Posterior vena cava (tissue), 2 donors: ENCODE data around the gene PLEK. TPM values are rescaled to one million over a fixed set of nuclear protein-coding genes. Genes with fewer than 3 reads are reported as not detected.
"Not testable (repeated sequence)": the region's sequence is repeated elsewhere in the genome, so short reads cannot be mapped to it uniquely, and the experiment has no call there.

Source experiments
- DNase-seq: peaks from one replicate; pipeline ENCODE4 v3.0.0-alpha.2; 2020; ENCODE audit warnings: low spot score
- intact Hi-C, 2 donors: fragments of 100-400 bp; cut with DNase I; formaldehyde crosslinking; loops; one replicate each; pipeline versions ENCODE4 v1.14.1 to v1.14.2; 2022 to 2023
- total RNA-seq, 2 donors: library from RNA; stranded (reverse); fragmentation: NEBNext Ultra II Directional; extraction: Animal tissue kit (Norgen Biotek cat#: 25700); gene quantifications; one replicate each; pipeline ENCODE4 v1.2.1, GENCODE V29; 2021
- donor health status: DM: yes; HTN: yes; CAD: no.
- donor health status: DM: yes; HTN: yes; CAD: no.

Gene PLEK
- total RNA-seq, 2 donors from 2014 or later, result 10.8 to 22.7 TPM

DNA sequence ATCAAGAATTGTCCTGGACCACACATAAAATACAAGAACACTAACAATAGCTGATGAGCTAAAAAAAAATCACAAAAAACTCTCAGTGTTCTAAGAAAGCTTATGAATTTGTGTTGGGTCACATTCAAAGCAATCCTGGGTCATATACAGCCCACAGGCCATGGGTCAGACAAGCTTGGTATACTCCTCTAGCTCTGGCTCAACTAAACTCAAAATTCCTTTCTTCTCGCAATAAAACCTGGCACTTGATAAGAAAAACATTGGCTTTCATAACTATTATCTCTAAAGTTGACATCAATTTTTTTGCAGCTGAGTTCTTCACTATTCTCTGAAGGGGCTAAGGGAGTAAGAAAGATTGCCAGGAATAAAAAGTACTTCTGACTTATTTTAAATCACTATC lies 63.7 kb downstream of the PLEK start:
- DNase-seq, result no peak
- intact Hi-C loops, result no loop called here

DNA sequence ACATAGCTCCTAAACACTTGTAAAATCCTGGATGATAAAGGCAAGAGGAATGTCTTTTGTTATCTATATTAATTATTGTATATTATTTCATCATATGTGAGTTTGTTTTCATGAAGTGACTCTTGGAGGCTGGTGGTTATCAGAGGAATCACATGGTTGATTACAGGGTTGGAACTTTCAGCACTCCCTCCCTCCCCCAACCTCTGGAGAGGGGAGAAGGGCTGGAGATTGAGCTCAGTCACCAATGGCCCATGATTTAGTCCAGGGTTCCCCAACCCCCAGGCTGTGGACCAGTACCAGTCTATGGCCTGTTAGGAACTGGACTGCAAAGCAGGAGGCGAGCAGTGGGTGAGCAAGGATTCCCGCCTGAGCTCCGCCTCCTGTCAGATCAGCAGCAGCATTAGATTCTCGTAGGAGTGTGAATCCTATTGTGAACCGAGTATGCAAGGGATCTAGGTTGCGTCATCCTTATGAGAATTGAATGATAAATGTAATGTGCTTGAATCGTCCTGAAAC lies 64.3 kb downstream of the PLEK start:
- intact Hi-C loops, result no loop called here
- DNase-seq, result no peak

DNA sequence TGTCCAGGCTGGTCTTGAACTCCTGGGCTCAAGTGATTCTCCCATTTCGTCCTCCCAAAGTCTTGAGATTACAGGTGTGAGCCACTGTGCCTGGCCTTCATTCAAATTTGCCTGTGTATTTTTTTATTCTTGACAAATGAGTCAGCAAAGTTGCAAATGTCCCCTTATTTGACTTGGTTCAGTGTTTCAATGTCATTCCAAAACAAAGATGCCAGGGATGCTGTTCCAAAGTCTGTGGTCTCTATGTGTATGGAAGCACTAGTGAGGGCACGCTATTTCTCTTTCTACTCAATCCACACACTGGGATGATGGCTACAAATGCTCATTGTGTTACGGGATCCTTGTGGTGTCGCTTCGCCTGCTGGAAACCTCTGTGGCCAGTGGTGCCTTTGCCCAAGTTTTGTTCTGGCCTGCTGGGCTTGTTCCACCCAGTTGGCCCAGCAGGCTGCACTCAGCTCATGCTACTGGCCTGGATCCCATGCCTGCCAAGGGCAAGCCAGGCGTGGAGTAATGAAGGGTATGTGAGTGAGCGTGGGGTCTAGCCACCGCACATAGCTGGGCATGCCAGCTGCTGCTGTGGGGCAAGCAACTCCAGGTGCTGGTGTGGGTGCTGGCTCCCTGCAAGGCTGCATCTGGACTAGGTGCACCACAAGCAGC lies 66.4 kb downstream of the PLEK start:
- intact Hi-C loops, result no loop called here
- no peak for DNase-seq

DNA sequence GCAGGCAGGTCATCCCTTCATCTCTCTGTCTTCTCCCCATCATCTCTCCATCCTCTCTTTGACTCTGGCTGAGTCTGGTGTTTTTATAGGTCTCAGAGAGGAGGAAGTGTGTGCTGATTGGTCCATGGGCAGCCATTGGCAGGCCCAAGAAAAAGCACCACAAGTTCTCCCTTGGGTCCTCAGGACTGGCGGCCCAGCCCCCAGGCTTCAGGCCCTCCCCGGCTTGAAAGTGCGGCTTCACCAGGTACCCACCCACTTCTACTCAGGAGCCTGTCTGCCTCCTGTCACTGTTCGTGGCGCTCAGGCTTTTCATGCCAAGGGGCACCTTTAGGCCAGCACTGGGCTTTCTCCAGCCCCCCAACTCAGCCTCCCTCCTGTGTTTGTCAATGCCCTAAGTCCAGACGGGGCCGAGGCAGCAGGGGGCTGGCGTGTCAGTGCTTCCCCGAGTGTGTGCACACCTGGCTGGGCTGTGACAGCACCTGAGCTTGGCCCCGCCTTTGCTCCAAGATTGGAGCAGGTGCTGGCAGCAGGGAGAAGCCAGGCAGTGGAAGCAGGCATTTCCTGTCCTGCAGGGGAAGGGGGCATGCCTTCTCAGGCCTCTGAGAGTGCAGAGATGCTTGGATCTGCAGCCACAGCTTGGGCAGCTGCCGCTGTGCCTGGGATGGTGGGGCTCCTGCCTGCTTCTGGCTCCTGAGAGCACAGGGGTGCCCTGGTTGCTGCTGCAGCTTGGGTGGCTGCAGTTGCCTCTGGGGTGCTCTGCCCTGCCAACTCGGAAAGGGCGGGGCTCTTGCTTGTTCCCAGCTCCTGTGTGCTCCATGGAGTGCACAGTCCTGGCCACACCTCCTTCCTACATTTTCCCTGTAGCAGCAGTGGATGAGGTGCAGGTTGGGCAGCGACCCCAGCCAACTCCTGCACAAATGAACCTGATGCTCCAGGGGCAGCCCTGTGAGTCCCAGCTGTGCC lies 67.9 kb downstream of the PLEK start:
- intact Hi-C loops, result no loop called here
- DNase-seq, result no peak

DNA sequence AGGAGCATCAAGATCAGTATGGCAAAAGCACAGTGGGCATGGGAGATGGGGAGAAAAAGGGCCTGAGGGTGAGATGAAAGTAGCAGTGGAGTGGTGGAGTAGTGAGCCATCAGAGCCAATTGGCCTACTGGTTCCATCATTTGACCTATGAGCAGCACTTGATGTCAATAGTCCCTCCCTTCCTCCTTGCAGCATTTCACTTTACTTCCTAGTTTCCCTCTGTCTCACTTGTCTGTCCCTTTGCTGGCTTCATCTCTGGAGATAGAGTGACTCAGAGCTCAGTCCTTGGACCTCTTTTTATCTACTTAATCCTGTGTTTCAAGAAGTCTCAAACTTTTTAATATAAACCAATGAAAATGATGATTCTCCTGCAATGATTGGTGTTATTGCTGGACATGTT lies 69.9 kb downstream of the PLEK start:
- intact Hi-C loops, result loop anchor here in 1 of 2 donors (5.0 kb wide), 1 partner anchor 73 kb away; no protein-coding TSS in a partner anchor
- no peak for DNase-seq

DNA sequence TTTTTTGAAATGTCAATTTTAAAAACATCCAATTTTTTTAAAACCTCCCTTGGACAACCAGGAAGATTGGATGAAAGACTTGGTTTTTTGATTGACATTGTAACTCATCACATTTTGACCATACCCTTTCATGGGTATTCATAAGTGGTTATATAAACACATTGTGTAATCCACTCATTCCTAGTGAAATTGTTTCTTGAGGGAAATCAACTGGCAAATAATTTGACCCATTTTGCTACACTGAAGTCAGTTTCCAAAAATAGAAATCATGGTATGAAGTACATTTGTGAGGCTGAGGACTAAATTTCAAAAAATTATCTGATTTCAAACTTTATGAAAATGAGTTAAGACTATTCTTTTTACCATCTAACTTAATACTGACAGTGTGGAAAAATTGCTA lies 70.5 kb downstream of the PLEK start:
- DNase-seq, result no peak
- intact Hi-C loops, result loop anchor here in 1 of 2 donors (5.0 kb wide), 1 partner anchor 73 kb away; no protein-coding TSS in a partner anchor

DNA sequence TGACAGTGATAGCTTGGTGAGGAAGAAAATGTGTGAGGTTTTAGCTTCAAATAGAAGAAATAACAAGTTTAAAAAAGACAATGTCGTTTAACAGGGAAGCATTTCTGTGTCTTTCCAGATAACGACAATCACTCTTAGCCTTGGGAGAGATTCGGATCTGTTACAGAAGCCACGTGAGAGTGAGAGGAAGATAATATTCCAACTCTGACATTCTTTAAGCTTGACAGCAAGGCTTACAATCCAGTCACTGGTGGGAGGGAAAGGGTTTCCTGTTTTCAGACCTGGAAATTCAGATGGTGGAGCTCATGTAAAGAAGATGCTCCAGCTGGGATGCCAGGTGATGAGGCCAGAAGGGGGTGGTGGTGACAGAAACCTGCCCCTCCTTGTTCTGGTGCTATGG lies 71.2 kb downstream of the PLEK start:
- intact Hi-C loops, result loop anchor here in 1 of 2 donors (5.0 kb wide), 1 partner anchor 74 kb away; no protein-coding TSS in a partner anchor
- DNase-seq, result no peak

DNA sequence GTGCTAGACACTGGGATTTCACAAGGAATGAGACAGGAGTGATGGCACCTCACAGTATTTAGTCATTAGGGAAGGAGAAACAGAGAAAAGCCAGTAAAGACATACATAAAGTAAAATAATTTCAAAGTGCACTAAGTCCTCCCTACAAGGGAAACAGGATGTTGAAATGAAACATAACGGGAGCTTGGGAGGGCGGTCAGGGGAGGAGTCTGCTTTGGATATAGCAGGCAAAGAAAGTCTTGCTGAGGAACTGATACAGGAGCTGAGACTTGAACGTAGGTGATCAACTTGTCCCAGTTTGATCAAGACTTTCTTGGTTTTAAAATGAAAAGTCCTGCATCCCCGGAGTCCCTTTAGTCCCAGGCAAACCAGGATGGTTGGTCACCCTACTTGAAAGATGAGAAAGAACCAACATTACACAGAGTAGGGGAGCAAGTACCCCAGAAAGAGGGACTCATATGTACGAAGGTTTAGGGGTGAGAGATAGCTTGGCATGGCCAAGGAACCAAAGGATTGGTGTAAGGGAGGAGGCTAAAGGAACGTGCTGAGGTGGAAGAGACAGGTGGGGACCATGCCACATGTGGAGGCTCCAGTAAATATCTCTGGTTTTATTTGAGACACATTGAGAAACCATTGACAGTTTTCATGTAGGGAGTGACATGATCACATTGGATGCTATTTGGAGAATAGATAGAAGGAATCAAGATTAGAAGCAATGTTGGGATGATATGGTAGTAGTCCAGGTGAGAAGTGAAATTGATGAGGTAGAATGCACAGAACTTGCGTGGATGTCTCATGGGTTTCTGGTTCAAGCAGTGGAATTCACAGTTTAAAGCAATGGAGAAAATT lies 73.6 kb downstream of the PLEK start:
- DNase-seq, result no peak
- intact Hi-C loops, result loop anchor here in 1 of 2 donors (5.0 kb wide), 1 partner anchor 76 kb away; no protein-coding TSS in a partner anchor

DNA sequence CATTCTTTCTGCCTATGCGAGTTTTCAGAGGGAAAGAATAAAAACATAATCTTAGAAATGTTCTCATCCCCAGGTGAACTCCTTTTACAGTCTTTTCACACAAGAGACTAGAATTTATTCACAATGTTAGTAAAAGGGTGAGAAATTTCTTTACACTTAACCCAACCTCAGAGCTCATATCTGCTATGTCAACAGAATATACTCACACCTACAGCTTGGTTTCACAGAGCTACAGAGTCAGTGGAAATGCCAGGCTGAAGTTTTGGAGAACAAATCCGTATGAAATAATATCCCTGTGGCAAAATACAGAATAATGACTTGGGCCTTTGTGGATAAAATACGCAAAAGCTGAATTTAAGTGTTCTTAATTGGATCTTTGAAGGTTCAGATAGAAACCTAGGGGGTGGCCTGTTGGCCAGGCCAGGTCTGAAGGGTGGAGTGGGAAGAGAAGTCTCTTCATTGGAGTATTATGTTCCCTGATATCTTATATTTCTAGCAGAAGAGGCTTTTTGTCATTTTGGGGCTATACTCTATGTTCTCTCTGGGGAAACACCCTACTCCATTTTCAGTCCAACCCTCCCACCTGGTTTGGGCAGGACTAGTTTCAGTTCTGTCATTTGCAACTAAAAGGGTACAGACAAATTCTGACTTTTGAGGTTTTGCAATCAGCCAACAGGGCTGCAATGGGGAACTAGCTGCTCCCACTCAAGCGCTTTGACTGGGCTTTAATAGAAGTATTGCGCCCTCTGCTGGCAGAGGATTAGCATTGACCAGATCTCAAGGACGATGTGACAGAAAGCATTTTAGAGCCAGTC lies 76.3 kb downstream of the PLEK start:
- DNase-seq, result peak; percentile 89
- intact Hi-C loops, result loop anchor here (5.0 to 10.0 kb wide), 3 partner anchors 79 to 317 kb away; no protein-coding TSS in a partner anchor

DNA sequence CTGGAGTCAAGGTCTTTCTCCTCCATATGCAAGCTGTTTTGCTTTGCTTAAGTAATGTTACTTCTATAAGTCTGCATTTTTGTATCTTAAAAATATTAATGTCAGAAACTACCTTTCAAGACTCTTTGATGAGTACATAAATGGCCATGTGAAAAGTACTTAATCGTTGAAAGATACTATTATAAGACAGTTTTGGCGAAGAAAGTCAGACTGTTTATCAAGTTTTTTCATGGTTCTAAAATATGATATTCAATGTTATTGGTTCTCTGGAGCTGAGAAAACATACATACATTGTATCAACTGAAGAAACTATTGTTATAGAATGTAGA lies 76.9 kb downstream of the PLEK start:
- intact Hi-C loops, result loop anchor here (5.0 to 10.0 kb wide), 3 partner anchors 80 to 317 kb away; no protein-coding TSS in a partner anchor
- DNase-seq, result no peak

DNA sequence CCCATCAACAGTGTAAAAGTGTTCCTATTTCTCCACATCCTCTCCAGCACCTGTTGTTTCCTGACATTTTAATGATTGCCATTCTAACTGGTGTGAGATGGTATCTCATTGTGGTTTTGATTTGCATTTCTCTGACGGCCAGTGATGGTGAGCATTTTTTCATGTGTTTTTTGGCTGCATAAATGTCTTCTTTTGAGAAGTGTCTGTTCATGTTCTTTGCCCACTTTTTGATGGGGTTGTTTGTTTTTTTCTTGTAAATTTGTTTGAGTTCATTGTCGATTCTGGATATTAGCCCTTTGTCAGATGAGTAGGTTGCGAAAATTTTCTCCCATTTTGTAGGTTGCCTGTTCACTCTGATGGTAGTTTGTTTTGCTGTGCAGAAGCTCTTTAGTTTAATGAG lies 81.3 kb downstream of the PLEK start:
- not testable (repeated sequence) for DNase-seq
- intact Hi-C loops, result loop anchor here in 1 of 2 donors (10.0 kb wide), 2 partner anchors 252 to 322 kb away; no protein-coding TSS in a partner anchor

Other genes with a start within 250 kb of the PLEK start
- 10 to 100 TPM; 12.8 to 15.9 TPM for gene PNO1, start 207.4 kb upstream of the PLEK start, total RNA-seq
- gene PPP3R1, start 112.8 kb upstream of the PLEK start, total RNA-seq, result 10 to 100 TPM; 46.3 to 47.2 TPM
- gene CNRIP1, start 45.3 kb upstream of the PLEK start, total RNA-seq, result 10 to 100 TPM; 27.6 to 32.2 TPM
- 1 to 10 TPM in 1 of 2 donors, under 1 TPM in 1; 0.51 to 1.3 TPM for gene FBXO48, start 102.0 kb downstream of the PLEK start, total RNA-seq
- 1 to 10 TPM; 6.3 to 9.2 TPM for gene APLF, start 102.3 kb downstream of the PLEK start, total RNA-seq